Osteocyte (in vitro differentiated cells): ENCODE results near the gene PALD1. TPM values are rescaled to one million over a fixed set of nuclear protein-coding genes. Genes with fewer than 3 reads are reported as not detected.
A peak's percentile ranks its signal among the peaks of the same experiment; 100 is the strongest.

Experiments
- DNase-seq: peaks from one replicate; pipeline ENCODE4 v3.0.0; 2021; ENCODE audit warnings: mixed read lengths; ENCODE audit not compliant: unreplicated experiment; ENCODE audit errors: extremely low spot score
- H3K27ac Mint-ChIP-seq: one replicate; pipeline ENCODE4 v1.8.0; 2021; ENCODE audit warnings: mild to moderate bottlenecking, mixed read lengths; ENCODE audit not compliant: unreplicated experiment
- H3K27me3 Mint-ChIP-seq: one replicate; pipeline ENCODE4 v1.8.0; 2021; ENCODE audit warnings: mixed read lengths; ENCODE audit not compliant: unreplicated experiment
- H3K36me3 Mint-ChIP-seq: one replicate; pipeline ENCODE4 v1.8.0; 2021; ENCODE audit warnings: mixed read lengths; ENCODE audit not compliant: unreplicated experiment
- H3K4me1 Mint-ChIP-seq: one replicate; pipeline ENCODE4 v1.8.0; 2021; ENCODE audit warnings: mixed read lengths; ENCODE audit not compliant: unreplicated experiment
- H3K4me3 Mint-ChIP-seq: one replicate; pipeline ENCODE4 v1.8.0; 2021; ENCODE audit warnings: mild to moderate bottlenecking, moderate library complexity, mixed read lengths; ENCODE audit not compliant: unreplicated experiment
- H3K9me3 Mint-ChIP-seq: one replicate; pipeline ENCODE4 v1.8.0; 2021; ENCODE audit warnings: mixed read lengths; ENCODE audit not compliant: unreplicated experiment
- CTCF ChIP-seq: fragments of 200-600 bp; sonication (generic); IDR thresholded peaks from 2 replicates; pipeline ENCODE4 v1.5.0; 2021; ENCODE audit warnings: antibody characterized with exemption, mild to moderate bottlenecking, moderate library complexity
- total RNA-seq: library from RNA; stranded (reverse); gene quantifications from 2 replicates; pipeline ENCODE4 v1.2.1, GENCODE V29; 2021

PALD1 gene
- total RNA-seq, 1 donor from 2014 or later: 3.1 TPM

DNA sequence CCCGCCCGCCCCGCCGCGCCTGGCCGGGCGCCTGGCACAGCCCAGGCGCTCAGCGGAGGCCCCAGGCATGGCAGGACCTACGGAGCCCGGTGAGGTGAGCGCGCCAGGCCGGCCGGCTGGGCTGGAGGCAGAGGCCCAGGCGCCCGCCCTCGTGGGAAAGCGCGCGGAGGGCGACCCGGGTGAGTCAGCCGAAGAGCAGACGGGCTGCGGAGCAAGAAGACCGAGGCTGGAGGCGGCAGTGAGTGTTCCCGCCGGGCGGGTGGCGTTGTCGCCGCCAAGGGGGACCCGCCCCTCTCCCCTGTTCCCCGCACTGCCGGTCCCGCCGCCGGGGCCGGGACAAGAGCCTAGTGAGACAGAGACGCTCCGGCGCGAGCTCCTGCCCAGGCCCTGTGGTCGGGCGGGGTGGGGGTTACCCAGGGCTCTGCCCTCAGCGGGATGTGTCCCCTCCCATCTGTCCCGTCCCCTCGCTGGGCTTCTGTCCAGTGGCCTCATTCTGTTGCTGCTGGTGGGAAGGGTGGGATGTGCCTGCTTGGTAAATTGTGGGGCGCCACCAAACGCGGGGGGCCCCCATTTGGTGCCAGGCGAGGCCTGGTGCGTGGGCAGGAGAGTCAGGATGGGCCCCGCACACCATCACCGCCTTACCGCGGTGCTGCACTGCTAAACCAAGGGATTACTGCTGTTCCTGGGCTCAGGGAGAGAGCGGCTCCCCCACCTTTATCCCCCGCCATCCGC is 20.1 kb upstream of the PALD1 start:
- no peak overlapping the region for H3K27ac Mint-ChIP-seq
- peaks cover 11% of the 10 kb centered on the region for H3K27me3 Mint-ChIP-seq
- no peaks in the 10 kb centered on the region for H3K36me3 Mint-ChIP-seq
- no peaks in the 10 kb centered on the region for H3K9me3 Mint-ChIP-seq
- TF ChIP-seq CTCF: no peak
- peaks cover 17% of the 10 kb centered on the region for H3K4me1 Mint-ChIP-seq
- DNase-seq: peak; percentile 88
- no peak overlapping the region for H3K4me3 Mint-ChIP-seq

GRCh38 chr10:70459061-70459773 is 19.4 kb upstream of the PALD1 start:
- Mint-ChIP-seq H3K9me3 (no peaks in the 10 kb centered on the region), H3K27ac (no peak overlapping the region), H3K4me3 (no peak overlapping the region), H3K36me3 (no peaks in the 10 kb centered on the region), H3K27me3 (peaks cover 11% of the 10 kb centered on the region), H3K4me1 (peaks cover 17% of the 10 kb centered on the region)
- TF ChIP-seq CTCF: no peak
- DNase-seq: no peak

- Mint-ChIP-seq H3K36me3 (no peaks in the 10 kb centered on the region), H3K9me3 (no peaks in the 10 kb centered on the region), H3K4me3 (no peak overlapping the region), H3K27ac (no peak overlapping the region), H3K27me3 (peaks cover 11% of the 10 kb centered on the region), H3K4me1 (peaks cover 17% of the 10 kb centered on the region)
- TF ChIP-seq CTCF: no peak
- DNase-seq: no peak
Measured at GRCh38 chr10:70459774-70460490, 18.6 kb upstream of the PALD1 start.

- Mint-ChIP-seq H3K9me3 (no peaks in the 10 kb centered on the region), H3K36me3 (no peaks in the 10 kb centered on the region), H3K27ac (no peak overlapping the region), H3K4me3 (no peak overlapping the region), H3K4me1 (peaks cover 17% of the 10 kb centered on the region), H3K27me3 (peaks cover 4% of the 10 kb centered on the region)
- peak; percentile 92 for TF ChIP-seq CTCF
- no peak for DNase-seq
Measured at GRCh38 chr10:70461397-70462348, 16.9 kb upstream of the PALD1 start.
